Measurements from ENCODE around the gene U2AF2.
"Not testable (repeated sequence)": the region's sequence is repeated elsewhere in the genome, so short reads cannot be mapped to it uniquely, and the experiment has no call there.

U2AF2 gene

DNA sequence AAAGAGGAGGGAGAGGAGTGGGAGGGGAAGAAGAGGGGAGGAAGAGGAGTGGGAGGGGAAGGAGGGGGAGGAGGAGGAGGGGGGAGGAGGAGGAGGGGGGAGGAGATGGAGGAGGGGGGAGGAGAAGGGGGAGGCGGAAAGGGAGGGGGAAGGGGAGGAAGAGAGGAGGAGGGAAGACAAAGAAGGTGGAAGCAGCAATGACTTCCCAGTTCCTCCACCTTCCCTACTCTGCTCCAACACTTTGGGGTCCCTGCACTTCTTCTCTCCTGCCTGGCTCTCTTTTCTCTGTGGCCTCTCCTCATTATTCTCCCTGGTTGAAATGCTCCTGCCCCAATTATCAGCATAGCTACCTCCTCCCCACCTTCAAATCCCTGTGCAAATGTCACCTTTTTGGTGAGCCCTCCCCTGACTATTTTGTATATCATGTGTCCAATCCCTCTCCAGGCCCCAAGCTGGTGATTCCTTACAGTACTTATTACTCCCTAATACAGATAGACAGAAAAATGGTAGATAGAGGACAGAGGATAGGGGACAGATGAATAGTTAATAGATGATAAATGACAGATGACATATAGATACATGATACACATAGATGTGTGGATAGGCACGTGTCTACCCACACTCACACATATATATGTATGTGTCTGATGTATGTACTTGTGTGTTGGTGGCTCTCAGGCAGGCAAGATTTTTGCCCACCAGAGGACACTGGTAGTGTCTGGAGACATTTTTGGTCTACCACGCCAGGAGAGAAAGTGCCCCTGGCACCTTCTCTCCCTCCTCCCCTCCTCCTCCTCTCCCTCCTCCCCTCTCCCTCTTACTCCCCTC is 58.2 kb downstream of the U2AF2 start:
- DNase-seq (ENCODE audit: low read depth), result no peak

- no peak for DNase-seq (ENCODE audit: low read depth)
Measured at GRCh38 chr19:55716531-55716930, 61.7 kb downstream of the U2AF2 start.

DNA sequence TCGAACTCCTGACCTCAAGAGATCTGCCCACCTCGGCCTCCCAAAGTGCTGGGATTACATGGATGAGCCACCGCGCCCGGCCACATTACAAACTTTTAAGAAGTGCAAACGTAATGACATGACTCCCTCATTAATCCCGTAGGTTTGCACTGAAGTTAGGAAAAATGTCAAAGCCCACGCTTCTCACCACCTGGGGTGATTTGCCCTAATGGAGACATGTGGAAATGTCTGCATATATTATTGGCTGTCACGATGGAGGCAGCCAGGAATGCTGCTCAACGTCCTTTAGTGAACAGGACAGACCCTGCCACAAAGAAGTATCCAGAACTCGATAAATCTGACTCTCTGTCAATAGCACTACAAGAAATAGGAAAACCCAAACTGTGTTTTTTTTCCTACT is 62.4 kb downstream of the U2AF2 start:
- DNase-seq (ENCODE audit: low read depth), result no peak

DNA sequence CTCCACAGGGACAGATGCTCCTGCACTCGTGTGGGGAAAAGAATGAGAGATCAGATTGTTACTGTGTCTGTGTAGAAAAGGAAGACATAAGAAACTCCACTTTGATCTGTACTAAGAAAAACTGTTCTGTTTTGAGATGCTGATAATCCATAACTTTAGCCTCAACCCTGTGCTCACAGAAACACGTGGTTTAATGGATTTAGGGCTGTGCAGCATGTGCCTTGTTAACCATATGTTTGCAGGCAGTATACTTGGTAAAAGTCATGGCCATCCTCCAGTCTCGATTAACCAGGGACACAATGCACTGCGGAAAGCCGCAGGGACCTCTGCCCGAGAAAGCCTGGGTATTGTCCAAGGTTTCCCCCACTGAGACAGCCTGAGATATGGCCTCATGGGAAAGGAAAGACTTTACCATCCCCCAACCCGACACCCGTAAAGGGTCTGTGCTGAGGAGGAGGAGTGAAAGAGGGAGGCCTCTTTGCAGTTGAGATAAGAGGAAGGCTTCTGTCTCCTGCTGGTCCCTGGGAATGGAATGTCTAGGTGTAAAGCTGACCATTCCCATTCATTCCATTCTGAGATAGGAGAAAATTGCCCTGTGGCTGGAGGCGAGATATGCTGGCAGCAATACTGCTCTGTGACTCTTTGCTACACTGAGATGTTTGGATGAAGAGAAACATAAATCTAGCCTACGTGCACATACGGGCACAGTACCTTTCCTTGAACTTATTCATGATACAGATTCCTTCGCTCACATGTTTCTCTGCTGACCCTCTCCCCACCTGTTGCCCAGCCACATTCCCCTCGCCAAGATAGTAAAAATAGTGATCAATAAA is 63.3 kb downstream of the U2AF2 start:
- not testable (repeated sequence) for DNase-seq (ENCODE audit: low read depth)

DNA sequence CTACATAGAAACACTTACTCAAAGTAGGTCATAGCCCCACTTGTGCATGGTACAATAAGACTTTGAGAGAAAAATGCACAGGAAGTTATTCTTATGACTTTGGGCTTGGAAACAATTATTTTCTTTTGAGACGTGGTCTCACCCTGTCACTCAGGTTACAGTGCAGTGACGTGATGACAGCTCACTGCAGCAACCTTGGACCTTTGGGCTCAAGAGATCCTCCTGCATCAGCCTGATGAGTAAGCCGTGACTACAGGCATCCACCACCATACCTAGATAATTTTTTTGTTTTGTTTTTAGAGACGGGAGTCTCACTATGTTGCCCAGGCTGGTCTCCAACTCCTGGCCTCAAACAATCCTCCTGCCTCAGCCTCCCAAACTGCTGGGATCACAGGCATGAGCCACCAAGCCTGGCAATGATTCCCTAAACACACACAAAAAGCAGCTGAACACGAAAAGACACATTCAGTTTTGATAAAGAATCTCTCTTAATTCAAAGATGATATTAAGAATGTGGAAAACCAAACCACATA is 65.4 kb downstream of the U2AF2 start:
- no peak for DNase-seq (ENCODE audit: low read depth)

- no peak for DNase-seq (ENCODE audit: low read depth)
Measured at GRCh38 chr19:55720801-55721200, 66.0 kb downstream of the U2AF2 start.

DNA sequence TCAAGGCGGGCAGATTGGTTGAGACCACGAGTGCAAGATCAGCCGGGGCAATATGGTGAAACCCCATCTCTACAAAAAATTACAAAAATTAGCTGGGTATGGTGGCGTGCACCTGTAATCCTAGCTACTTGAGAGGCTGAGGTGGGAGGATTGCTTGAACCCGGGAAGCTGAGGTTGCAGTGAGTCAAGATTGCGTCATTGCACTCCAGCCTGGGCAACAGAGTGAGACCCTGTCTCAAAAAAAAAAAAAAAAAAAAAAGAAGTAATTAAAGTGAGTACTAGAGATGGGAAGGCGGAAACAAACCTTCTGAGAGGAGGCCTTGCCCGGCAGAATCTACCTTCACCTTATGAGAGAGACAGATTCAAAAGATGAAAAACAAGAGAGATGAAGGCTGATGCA is 68.7 kb downstream of the U2AF2 start:
- no peak for DNase-seq (ENCODE audit: low read depth)
